Ureter (tissue), 1 donor: ENCODE results near the gene NFE2L1. TPM values are rescaled to one million over a fixed set of nuclear protein-coding genes. Genes with fewer than 3 reads are reported as not detected.
"Not testable (repeated sequence)": the region's sequence is repeated elsewhere in the genome, so short reads cannot be mapped to it uniquely, and the experiment has no call there.

ENCODE experiments used
- DNase-seq: peaks from one replicate; pipeline ENCODE4 v3.0.0-alpha.2; 2020; ENCODE audit warnings: low spot score
- total RNA-seq: library from RNA; stranded (reverse); gene quantifications from one replicate; pipeline ENCODE4 v1.2.4, GENCODE V29; 2023
- donor health status: DM: yes; HTN: yes; CAD: no.

Gene NFE2L1
- total RNA-seq, 1 donor from 2014 or later: 143 TPM

GRCh38 chr17:48024149-48025039 is 23.8 kb upstream of the NFE2L1 start:
- DNase-seq: peak; percentile 69

DNA sequence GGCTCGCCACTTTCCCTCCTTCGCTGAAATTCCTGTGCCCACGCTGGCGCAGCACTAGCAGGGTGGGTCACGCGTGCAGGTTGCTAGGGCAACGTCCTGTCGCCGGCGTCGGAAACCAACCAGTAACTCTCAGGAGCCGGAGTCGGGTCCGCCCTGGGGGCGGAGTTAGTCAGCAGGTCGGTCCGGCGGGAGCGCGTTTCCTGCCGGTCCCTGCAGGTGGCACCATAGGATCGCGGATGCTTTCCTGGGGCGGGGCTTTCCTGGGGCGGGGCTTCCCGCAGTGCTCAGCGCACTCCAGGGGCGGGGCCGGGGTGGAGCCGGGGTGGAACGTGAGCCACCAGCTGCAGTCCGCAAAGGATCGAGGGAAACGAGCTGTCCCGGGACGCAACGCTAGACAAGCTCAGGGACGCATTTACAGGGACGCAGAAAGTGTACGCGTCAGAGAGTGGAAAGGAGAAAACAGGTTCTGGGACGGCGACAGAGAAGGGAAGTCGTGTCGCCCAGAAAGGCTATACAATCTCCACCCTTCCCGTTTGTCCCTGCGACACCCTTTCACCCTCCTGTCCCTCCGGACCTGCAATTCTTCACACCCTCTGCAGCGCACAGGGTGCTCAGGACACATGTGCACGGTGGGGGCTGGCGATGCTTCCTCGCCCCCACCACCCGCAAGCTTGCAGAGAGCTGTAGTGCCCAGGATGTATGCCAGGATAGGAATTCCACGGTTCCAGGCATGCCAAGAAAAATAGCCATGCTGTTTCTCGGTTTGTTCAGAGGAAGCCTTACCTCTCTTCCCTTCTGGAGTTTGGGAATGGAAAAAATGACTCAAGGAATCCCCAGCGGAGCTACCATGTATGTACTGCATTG is 22.9 kb upstream of the NFE2L1 start:
- peak; percentile 99 for DNase-seq

GRCh38 chr17:48025904-48026501 is 22.2 kb upstream of the NFE2L1 start:
- DNase-seq: no peak

DNA sequence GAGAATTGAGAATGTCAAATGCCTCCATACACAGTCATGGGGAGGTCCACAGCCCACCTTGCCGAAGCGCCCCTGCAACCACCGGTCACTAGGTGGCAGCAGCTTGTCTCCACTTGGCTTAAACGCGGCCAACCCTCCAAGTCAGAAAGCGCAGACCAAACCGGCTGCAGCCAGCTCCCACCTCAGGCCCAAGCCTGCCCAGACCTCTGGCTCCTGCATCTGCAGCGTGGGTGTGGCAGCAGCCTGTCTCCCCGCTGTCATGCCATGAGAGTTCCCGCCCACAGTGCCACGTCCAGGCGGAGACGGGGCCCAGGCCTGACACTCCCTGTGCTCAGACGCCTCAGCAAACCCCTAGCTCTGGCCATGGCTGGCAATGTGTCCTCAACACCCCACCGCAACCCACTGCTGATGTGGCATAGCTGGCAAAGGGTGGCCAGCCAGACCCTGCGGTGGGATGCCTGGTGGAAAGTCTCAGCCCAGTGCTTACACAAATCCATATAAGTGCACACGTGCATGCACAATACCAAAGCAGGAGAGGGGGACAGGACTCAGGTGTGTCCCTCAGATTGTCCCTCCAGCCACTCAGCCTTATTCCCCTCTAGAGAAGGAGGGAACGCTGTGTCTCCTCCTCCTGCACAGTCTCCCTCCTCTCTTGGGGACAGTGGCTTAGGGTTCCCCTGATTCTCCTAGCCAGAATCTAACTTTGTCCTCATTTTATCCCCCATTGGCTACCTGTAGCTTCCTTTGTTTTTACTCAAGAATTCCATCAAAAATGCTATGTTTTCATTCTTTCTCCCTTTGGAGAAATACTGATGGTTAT is 21.4 kb upstream of the NFE2L1 start:
- DNase-seq: peak; percentile 95

GRCh38 chr17:48027322-48027981 is 20.7 kb upstream of the NFE2L1 start:
- DNase-seq: no peak

GRCh38 chr17:48028736-48029135 is 19.4 kb upstream of the NFE2L1 start:
- no peak for DNase-seq

DNA sequence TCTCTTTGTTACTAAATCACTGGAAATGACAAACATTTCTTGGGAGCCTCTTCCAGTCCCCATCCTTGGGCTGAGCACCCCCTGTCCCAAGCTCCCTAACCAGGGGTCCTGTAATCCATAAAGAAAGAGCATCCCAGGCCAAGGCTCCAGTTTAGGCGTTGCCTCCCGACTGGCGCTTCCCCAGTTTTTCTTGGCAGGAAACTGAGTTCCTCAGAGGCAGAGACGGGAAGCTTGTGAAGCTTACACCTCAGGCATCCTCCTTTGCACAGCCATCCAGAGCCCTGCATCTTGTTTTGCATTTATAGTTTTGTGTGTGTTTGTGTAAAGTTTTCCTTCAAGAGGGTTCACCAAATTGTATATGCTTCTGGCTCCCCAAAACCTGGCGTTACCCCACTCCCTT is 17.6 kb upstream of the NFE2L1 start:
- DNase-seq: no peak

GRCh38 chr17:48031966-48032365 is 16.2 kb upstream of the NFE2L1 start:
- no peak for DNase-seq

DNA sequence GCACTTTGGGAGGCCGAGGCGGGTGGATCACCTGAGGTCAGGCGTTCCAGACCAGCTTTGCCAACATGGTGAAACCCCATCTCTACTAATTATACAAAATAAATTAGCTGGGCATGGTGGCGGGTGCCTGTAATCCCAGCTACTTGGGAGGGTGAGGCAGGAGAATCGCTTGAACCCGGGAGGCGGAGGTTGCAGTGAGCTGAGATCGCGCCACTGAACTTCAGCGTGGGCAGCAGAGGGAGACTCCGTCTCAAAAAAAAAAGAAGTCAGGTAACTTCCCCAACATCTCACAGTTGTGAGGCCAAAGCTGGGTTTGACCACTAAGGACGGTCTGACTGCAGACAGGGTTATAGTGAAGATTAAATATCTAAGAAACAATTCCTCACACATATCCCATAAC is 13.4 kb upstream of the NFE2L1 start:
- DNase-seq: not testable (repeated sequence)

- DNase-seq: no peak
Measured at GRCh38 chr17:48036693-48037035, 11.5 kb upstream of the NFE2L1 start.

DNA sequence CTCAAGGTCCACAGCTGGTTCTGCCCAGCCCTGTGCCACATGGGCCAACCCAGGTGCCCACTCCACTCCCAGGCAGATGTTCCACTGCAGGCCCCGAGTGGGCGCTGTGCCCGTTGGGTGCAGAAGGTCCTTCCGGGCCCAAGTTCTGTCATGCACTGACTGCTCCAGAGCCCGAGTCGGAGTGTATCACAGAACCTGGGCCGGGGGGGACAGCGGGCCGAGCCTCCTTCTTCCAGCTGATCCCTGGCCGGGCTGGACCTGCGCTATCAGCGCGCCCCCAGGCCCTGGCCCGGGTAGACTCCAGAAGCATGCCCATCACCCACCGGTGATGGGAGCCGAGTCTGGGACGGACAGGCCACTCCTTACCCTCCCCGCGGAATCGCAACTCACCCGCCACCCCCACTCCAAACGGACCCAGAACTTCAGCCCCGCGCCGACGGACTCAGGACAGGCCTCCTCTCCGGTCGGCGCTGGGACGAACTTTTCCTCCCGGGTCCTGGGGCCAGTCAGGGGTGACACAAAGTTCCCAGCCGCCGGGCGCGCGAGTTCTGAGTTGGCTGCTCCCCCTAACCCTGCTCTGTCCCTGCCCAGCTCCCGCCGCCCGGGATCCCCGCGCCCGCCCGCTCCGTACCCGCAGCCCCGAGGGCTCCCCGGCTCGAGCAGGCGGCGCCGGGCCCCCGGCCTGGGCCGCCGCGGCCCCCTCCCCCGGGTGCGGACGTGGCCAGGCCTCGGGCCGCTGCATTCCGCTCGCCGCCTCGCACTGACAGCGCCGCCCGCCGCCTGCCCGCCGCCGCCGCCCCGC is 10.9 kb upstream of the NFE2L1 start, which contains the start of gene COPZ2:
COPZ2 (minus strand) TSS at position 762 of the 802 bp plus-strand sequence; CDS start at position 742, 20 bp downstream.
- DNase-seq: peak; percentile 73

DNA sequence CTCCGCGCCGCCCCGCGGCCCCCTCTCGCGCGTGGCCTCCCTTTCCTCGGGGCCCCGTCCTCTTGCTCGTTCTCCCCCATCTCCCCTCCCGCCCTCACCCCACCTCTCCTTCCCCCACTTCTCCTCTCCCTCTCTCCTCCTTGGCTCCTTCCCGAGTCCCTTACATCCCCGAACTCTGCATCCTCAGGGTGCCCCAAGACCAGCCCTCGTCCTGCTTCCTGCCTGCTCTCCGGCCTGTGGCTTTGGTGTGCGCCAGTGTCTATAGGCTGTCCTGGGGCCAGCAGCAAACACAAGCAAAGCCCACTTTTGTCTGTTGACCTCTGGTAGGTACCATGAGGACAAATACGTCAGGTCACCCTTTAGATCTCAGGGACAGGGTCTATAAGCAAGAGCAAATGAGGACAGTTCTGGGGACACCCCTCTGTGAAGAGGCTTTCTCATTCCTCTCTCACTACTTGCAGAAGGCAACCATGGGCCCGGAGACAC is 10.3 kb upstream of the NFE2L1 start:
- DNase-seq: no peak

DNA sequence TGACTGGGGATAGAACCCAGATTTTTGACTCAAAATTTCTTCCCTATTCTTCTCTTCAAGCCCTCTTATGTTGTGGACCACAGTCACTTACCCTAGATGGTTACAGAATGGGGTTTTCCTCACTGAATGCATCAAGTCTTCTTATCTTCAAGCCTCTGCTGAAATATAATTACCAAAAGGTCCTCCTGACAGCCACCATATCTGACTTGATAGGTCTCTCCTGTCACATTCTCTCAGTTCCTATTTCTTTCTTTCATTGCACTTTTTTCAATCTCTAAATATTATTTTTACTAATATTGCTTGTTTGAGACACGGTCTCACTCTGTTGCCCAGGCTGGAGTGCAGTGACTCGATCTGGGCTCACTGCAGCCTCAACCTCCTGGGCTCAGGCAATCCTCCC is 9.5 kb upstream of the NFE2L1 start:
- no peak for DNase-seq

DNA sequence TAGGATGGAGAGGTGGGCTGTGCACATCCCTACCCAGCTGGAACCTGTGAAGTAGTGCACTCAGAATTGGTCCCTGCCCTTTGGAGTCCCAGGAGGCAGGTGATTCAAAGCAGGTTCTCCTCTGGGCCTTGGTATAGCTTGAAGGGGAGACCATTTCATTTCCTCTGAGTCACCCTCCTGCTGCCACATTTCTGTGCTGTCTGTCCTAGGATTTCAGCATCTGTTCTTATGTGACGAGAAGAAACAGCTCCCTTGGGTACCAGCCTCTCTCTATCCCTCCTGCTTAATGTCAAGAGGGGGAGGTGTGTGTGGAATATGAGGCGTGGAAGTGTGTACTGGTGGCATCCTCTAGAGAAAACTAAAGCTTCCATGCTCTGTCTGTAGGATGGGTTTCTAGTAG is 5.0 kb upstream of the NFE2L1 start:
- DNase-seq: no peak

DNA sequence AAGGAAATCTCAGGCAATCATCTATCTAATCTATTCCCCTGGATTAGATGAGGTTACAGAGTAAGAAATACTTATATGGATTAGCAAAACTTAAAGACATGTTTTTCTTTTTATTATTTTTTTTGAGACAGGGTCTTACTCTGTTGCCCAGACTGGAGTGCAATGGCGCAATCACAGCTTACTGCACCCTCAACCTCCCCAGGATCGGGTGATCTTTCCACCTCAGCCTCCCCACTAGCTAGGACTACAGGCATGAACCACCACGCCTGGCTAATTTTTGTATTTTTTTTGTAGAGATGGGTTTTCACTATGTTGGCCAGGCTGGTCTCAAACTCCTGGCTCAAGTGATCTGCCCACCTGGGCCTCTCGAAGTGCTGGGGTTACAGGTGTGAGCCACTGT is 3.3 kb upstream of the NFE2L1 start:
- no peak for DNase-seq

DNA sequence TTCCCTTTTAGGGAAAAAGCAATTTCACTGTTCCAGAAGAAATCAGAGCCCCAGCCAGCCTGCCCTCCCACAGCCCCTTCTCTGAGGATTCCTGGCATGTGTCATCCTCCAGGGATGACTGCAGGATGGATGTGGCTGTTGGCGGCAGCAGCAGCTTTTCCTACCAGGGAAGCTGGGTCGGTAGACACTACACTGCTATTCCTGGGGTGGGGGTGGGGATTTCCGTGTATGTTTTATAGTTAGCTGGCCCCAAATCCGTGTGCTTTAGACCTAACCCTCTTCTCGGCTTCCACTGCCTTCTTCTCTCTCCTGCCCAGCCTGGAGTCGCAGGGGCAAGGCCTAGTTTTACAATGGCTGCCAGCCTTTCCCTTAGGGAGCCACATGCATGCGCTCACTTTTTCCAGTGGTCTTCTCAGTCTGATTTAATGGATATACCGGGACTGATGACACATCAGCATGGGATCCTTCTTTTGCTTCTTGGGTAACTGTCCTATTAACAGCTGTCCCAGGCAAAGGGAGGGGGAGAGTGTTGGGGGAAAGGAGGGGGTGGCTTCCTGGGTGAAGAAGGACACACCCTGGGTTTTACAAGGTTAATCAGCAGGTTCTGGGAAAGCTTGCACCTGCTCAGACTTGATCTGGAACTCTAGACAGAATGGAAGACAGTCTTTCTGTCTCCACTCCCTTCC is 2.7 kb upstream of the NFE2L1 start:
- no peak for DNase-seq

DNA sequence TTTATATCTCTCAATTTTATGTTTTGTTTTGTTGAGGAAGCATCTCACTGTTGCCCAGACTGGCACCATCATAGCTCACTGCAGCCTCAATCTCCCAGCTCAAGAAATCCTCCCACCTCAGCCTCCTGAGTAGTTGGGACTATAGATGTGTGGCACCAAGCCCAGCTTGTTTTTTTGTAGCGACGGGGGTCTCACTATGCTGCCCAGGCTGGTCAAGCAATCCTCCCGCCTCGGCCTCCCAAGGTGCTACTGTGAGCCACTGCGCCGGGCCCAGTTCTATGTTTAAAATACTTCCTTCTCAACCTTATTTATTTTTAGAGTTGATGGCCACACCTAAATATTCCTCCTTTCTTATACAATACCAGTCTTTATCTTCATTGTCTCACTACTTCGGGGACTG is 1.9 kb upstream of the NFE2L1 start:
- no peak for DNase-seq

DNA sequence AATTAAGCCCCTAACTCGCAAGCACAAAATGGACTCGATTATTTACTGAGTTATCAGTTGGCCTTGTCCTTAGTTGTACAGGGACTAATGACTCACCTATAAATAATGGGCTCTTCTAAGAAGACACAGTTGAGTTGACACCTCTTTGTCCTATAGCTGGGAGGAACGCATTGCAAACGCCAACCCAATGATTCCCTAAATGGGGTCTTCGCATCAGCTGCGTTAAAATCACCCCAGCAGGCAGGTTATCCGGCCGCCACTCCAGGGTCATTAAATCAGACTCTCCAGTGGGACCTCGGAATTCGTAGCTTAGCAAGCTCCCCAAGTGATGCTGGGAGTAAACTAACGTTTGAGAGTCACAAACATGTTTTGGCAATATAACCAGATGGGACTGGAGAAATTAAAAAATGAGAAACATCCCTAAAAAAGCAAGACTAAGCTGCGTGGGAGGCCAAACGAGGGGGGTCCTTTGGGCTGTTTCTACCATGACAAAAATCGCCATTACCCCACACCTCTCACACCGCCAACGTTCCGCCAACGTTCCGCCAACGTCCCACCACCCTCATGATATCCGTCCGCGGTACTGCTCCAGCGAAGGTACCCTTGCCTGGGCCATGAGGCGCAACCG is 932 bp upstream of the NFE2L1 start:
- no peak for DNase-seq
